Measurements from ENCODE around the gene CMYA5.
"Not testable (repeated sequence)": the region's sequence is repeated elsewhere in the genome, so short reads cannot be mapped to it uniquely, and the experiment has no call there.

CMYA5 gene

DNA sequence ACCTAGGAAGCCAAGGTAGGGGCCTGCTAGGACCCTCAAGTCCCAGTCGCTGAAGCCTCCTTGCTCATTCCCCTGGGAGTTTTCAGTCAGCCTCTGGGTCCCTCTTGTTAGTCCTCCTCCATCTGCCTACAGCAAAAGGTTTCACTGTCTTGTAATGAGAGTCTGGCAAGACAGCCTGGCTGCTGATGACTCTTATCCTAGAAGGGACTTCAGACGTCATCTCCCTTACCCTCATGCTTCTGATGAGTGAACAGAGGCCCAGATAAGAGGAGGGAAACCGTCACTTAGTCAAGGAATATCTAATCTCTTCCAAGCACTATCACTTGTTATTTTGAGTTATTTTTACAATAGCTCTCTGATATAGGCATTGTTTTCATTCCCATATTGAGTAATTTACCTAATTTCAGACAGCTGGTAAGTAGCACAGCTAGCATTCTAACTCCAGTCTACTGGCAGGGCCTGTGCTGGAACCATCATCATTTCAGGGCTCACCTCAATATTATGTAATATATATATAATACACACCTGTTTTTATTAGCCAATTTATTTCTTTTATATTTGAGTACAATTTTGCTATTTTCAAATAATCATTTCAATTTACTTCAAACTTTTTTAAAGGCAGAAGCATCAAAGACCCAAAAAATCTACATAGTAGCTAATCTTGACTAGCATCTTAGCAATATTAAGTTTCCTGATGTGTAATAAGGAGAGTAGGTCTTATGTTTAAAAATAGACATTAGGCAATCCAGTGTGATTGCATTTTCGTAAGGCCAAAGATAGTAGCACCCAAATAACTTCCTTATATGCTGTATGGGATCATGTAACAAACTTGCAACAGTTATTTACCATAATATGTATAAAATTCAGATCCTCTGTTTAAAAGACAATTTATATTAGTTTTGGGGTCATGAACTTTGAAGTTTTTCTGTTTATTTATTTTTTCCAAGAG lies 7.9 kb downstream of the CMYA5 start:
- H3K9me3 ChIP-seq (ENCODE audit: low read depth, low read length): no peaks in the 10 kb centered on the region
- no peak overlapping the region for H3K4me3 ChIP-seq
- H3K27ac ChIP-seq: no peak overlapping the region
- no peak for DNase-seq (ENCODE audit: low read depth, low spot score)
- H3K36me3 ChIP-seq (ENCODE audit: insufficient read depth, low read length): no peaks in the 10 kb centered on the region
- H3K9ac ChIP-seq (ENCODE audit: insufficient read length): no peak overlapping the region
- no peak for TF ChIP-seq EZH2 (IDR thresholded peaks at IDR 0.05)
- no peak for TF ChIP-seq FOXP2 (optimal IDR thresholded peaks at IDR 0.05; ENCODE audit: control extremely low read depth, extremely low read length, insufficient read depth)
- no peak for TF ChIP-seq POLR2AphosphoS5 (IDR thresholded peaks at IDR 0.05; ENCODE audit: borderline replicate concordance, low read depth, low read length)

GRCh38 chr5:79699763-79700400 lies 10.2 kb downstream of the CMYA5 start:
- no peak for DNase-seq (ENCODE audit: low read depth, low spot score)
- H3K9ac ChIP-seq (ENCODE audit: insufficient read length): no peak overlapping the region
- no peak overlapping the region for H3K4me3 ChIP-seq
- no peaks in the 10 kb centered on the region for H3K9me3 ChIP-seq (ENCODE audit: low read depth, low read length)
- no peak for TF ChIP-seq EZH2 (IDR thresholded peaks at IDR 0.05)
- TF ChIP-seq FOXP2 (optimal IDR thresholded peaks at IDR 0.05; ENCODE audit: control extremely low read depth, extremely low read length, insufficient read depth): no peak
- TF ChIP-seq POLR2AphosphoS5 (IDR thresholded peaks at IDR 0.05; ENCODE audit: borderline replicate concordance, low read depth, low read length): no peak
- H3K36me3 ChIP-seq (ENCODE audit: insufficient read depth, low read length): no peaks in the 10 kb centered on the region
- H3K27ac ChIP-seq: no peak overlapping the region

DNA sequence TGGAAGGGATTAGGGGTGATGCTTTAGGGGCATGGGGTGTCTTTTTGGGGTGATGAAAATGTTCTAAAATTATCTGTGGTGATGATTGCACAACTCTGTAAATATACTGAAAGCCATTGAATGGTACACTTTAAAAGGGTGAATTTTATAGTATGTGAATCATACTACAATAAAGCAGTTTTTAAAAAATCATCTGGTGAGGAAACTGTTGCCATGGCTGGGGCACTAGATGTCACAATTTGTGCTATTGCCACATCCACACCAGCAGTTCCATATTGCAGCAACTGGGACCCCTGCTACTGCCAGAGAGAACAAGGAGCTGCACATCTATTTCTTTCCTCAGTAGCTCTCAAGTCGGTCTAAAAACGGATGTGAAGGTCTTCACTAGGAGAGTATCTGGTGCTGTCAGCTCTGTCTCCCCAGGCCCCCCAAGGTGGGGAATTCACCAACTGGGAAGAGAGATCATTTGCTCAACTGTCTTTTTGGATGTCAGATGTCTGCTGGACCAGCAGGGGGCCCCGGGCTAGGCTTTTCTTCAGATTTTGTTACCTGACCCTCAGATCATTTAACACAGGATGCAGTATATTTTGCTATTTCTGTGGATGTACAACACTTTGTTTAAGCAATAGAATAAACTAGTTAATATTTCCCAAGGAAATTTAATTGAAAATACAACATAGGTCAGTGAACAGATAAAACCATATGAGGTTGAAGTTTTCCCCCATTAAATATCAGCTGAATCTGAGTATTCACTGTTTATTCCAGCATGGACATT lies 13.2 kb downstream of the CMYA5 start:
- H3K4me3 ChIP-seq: no peak overlapping the region
- TF ChIP-seq FOXP2 (optimal IDR thresholded peaks at IDR 0.05; ENCODE audit: control extremely low read depth, extremely low read length, insufficient read depth): no peak
- TF ChIP-seq POLR2AphosphoS5 (IDR thresholded peaks at IDR 0.05; ENCODE audit: borderline replicate concordance, low read depth, low read length): no peak
- TF ChIP-seq EZH2 (IDR thresholded peaks at IDR 0.05): no peak
- no peak overlapping the region for H3K9ac ChIP-seq (ENCODE audit: insufficient read length)
- no peaks in the 10 kb centered on the region for H3K36me3 ChIP-seq (ENCODE audit: insufficient read depth, low read length)
- no peaks in the 10 kb centered on the region for H3K9me3 ChIP-seq (ENCODE audit: low read depth, low read length)
- no peak overlapping the region for H3K27ac ChIP-seq
- DNase-seq (ENCODE audit: low read depth, low spot score): no peak

- no peaks in the 10 kb centered on the region for H3K9me3 ChIP-seq (ENCODE audit: low read depth, low read length)
- no peak overlapping the region for H3K4me3 ChIP-seq
- H3K27ac ChIP-seq: no peak overlapping the region
- H3K9ac ChIP-seq (ENCODE audit: insufficient read length): no peak overlapping the region
- H3K36me3 ChIP-seq (ENCODE audit: insufficient read depth, low read length): no peaks in the 10 kb centered on the region
- TF ChIP-seq EZH2 (IDR thresholded peaks at IDR 0.05): no peak
- no peak for TF ChIP-seq POLR2AphosphoS5 (IDR thresholded peaks at IDR 0.05; ENCODE audit: borderline replicate concordance, low read depth, low read length)
- TF ChIP-seq FOXP2 (optimal IDR thresholded peaks at IDR 0.05; ENCODE audit: control extremely low read depth, extremely low read length, insufficient read depth): no peak
- no peak for DNase-seq (ENCODE audit: low read depth, low spot score)
These were observed 13.7 kb downstream of the CMYA5 start for GRCh38 chr5:79703381-79703645.

GRCh38 chr5:79704553-79704952 lies 14.9 kb downstream of the CMYA5 start:
- no peak overlapping the region for H3K27ac ChIP-seq
- no peak for DNase-seq (ENCODE audit: low read depth, low spot score)
- H3K4me3 ChIP-seq: no peak overlapping the region
- H3K9ac ChIP-seq (ENCODE audit: insufficient read length): no peak overlapping the region
- no peaks in the 10 kb centered on the region for H3K36me3 ChIP-seq (ENCODE audit: insufficient read depth, low read length)
- no peak for TF ChIP-seq POLR2AphosphoS5 (IDR thresholded peaks at IDR 0.05; ENCODE audit: borderline replicate concordance, low read depth, low read length)
- no peak for TF ChIP-seq EZH2 (IDR thresholded peaks at IDR 0.05)
- TF ChIP-seq FOXP2 (optimal IDR thresholded peaks at IDR 0.05; ENCODE audit: control extremely low read depth, extremely low read length, insufficient read depth): no peak
- H3K9me3 ChIP-seq (ENCODE audit: low read depth, low read length): no peaks in the 10 kb centered on the region

- Histone ChIP-seq H3K9ac (ENCODE audit: insufficient read length) (no peak overlapping the region), H3K27ac (no peak overlapping the region), H3K4me3 (no peak overlapping the region), H3K36me3 (ENCODE audit: insufficient read depth, low read length) (no peaks in the 10 kb centered on the region), H3K9me3 (ENCODE audit: low read depth, low read length) (no peaks in the 10 kb centered on the region)
- no peak for DNase-seq (ENCODE audit: low read depth, low spot score)
- TF ChIP-seq POLR2AphosphoS5 (IDR thresholded peaks at IDR 0.05; ENCODE audit: borderline replicate concordance, low read depth, low read length) (no peak), EZH2 (IDR thresholded peaks at IDR 0.05) (no peak), FOXP2 (optimal IDR thresholded peaks at IDR 0.05; ENCODE audit: control extremely low read depth, extremely low read length, insufficient read depth) (no peak)
These were observed 16.0 kb downstream of the CMYA5 start for GRCh38 chr5:79705632-79706031.

GRCh38 chr5:79706317-79706716 lies 16.7 kb downstream of the CMYA5 start:
- not testable (repeated sequence) for DNase-seq (ENCODE audit: low read depth, low spot score); H3K27ac ChIP-seq; H3K36me3 ChIP-seq (ENCODE audit: insufficient read depth, low read length); H3K4me3 ChIP-seq; H3K9me3 ChIP-seq (ENCODE audit: low read depth, low read length); H3K9ac ChIP-seq (ENCODE audit: insufficient read length)

- no peak overlapping the region for H3K9ac ChIP-seq (ENCODE audit: insufficient read length)
- H3K4me3 ChIP-seq: no peak overlapping the region
- no peak overlapping the region for H3K27ac ChIP-seq
- DNase-seq (ENCODE audit: low read depth, low spot score): no peak
- no peaks in the 10 kb centered on the region for H3K9me3 ChIP-seq (ENCODE audit: low read depth, low read length)
- no peaks in the 10 kb centered on the region for H3K36me3 ChIP-seq (ENCODE audit: insufficient read depth, low read length)
- TF ChIP-seq POLR2AphosphoS5 (IDR thresholded peaks at IDR 0.05; ENCODE audit: borderline replicate concordance, low read depth, low read length) (no peak), EZH2 (IDR thresholded peaks at IDR 0.05) (no peak)
These were observed 17.9 kb downstream of the CMYA5 start for GRCh38 chr5:79707535-79707934.

All from SK-N-MC (cell line).